Dedifferentiated amniotic fluid mesenchymal stem cell (primary cell): ENCODE data around the gene PDGFRA.
A peak's percentile ranks its signal among the peaks of the same experiment; 100 is the strongest.
"Not testable (repeated sequence)": the region's sequence is repeated elsewhere in the genome, so short reads cannot be mapped to it uniquely, and the experiment has no call there.

Experiments used
- DNase-seq: peaks from one replicate; pipeline ENCODE4 v3.0.0-alpha.2; 2016; ENCODE audit errors: extremely low spot score

The PDGFRA gene

DNA sequence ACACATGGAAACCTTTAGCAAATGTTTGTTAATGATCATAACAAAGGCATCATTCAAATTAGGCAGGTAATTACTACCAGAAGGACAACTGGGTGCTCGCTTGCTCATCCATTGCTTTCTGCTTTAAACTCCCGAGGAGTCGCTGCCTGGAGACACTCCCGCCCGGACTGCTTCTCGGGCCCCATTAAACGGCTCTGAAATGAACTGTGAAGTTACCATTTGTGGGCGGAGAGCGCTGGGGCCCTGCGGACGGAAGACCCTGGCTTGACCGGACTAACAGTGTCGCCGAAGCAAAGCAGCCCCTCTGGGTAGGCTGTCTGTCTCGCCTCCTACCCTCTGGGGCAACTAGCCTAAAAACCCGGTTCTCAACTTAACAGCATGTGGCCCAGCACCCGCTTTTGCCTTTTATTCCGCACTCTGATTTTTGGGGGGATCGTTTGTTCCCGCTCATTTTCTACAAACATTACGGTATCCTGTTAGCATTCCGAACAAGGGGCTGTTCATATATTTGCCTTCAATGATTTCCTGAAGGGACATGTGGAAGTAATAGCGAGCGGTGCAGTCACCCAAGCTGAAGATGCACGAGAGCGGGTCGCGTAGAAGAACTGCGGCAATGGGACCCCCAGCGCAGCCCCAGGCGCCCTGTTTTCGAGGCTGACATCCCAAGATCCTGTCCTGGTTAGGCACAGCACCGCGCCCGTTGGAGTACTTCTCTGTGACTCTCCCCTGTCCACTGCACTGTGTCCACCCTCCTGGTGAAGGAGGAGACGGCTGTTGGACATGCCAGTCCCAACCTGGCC is 1.6 kb upstream of the PDGFRA start:
- DNase-seq: peak; percentile 53

DNA sequence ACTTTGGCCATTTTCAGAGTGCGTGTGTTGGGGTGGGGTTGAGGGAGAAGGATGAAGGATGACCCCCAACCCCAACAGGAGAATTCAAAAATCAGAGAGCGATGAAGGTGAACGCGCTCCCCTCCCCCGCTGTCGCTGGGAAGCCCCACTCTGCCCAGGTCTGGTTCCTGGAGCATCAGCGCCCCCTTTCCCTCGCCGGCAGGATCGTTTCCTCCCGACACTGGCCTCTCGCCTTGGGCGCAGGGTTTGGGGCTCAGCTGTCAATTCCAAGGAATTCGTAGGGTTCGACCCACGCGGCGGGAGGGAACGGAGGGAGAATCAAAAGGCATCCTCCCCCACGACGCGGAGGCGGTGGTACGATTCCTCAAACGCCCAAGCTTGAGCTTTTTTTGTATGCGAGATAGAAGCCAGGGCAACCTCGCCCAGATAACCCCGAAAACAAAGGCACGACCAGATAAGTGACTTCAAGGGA is 1.0 kb upstream of the PDGFRA start:
- DNase-seq: peak; percentile 76

DNA sequence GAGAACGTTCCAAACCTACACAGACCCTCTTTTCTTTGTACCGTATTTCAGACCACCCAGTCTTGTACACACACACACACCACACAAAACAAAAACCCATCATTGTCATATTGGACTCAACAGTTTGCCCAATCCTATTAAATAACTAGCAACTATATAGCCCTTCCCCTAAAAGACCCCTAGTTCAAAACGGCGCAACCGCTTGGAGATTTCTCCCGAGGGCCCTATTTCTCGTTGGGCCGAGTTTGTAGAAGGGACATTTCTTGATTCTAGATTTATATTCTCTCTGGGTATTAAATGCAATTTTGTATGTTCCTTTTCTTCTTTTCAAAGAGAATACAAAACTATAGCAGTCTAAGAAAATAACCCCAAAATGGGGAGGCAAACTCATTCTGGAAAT is 547 bp upstream of the PDGFRA start:
- no peak for DNase-seq

DNA sequence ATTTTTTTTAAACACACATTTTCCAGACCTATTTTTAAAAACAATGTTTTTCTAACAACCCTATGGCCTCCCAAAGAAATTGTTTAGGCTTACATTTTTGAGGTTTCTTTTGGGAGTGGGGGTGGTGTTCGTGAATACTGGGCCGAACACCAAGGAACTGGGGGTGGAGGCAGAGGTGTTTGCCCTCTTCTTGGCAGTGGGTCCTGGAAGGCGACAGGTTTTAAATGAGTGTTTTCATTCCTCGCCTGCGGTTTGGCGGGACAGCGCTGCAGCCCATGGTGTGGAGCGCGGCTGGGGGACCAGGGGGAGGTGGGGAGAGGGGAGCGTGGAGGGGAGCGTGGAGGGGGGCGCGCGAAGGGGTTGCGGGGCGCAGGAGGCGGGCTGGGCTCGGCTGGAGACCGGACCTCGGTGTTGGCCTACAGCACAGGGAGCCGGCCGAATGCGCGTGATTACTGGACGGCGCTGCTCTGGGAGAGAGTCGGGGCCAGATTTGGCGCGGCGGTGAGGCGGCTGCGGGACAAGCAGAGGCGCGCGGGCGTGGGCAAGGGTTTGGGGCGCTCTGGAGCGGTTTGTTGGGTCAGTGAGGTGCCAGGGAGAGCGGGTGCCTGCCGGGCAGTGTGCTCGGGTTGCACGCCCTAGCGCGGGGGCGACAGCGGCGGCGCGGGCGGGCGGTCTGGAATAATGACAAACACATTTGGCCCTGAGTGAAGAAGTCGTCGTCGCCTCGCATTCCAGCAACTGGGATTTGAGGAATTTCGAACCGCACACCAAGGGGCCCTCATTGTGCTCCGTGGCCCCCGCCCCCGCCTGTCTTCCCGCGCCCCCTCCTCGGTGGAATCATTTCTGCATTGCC is 764 bp downstream of the PDGFRA start:
- no peak for DNase-seq

DNA sequence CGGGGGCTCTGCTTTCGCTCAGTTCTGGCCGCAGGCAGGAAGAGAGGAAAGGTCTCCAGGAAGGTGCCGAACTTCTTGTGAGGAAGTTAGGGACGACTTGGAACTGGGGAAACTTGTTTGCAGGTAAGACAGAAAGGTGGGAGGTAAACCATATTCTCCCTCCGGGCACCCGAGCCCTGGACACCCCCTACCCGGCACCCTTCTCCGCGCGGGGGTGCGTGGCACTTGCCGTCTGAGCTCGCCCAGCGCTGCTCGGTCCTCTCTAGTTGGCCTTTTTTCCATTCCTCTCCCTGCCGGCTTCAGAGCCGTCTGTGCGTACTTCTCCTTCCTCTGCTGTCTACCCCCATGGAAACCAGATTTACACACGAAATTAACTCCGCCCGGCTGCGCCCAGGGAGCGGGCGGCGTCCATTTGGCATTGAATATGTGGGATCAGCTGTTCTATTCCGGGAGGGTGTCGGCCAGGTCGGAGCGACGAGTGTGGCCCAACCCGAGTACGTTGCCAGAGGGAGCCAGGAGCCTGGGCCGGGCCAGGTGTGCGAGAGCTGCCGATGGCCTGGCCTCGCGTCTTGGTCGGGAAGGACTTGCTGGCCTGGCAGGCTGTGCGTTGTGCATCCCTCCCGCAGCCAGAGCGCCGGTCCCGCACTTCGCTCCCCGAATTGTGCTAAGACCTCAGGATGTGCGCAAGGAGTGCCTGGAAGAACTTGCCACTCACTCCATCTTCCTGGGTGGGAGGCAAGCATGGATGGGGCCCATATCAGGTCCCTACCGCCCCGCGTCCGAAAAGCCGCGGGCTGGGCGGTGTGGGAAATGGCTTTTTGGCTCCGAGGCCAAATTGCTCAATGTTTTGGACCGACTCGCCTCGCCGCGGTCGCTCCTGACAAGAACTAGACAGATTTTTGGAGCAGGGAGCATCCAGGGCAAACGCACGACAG is 1.7 kb downstream of the PDGFRA start:
- peak; percentile 34 for DNase-seq

DNA sequence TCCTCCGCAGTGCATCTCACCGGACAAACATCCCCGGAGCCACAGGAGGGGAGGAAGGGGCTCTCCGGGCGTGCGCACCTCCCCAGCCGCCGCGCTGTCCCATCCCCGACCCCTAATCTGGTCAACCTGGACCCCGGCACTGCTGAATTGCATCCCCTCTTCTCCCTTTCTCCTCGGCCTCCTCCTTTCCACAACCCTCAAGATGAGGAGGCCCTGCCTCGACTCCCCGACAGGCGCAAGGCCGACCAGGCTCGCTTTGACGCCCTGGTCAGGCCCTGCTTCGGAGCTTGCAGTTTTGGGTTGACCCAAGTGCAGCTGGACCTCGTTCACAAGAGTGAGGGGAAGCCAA is 2.3 kb downstream of the PDGFRA start:
- DNase-seq: no peak

DNA sequence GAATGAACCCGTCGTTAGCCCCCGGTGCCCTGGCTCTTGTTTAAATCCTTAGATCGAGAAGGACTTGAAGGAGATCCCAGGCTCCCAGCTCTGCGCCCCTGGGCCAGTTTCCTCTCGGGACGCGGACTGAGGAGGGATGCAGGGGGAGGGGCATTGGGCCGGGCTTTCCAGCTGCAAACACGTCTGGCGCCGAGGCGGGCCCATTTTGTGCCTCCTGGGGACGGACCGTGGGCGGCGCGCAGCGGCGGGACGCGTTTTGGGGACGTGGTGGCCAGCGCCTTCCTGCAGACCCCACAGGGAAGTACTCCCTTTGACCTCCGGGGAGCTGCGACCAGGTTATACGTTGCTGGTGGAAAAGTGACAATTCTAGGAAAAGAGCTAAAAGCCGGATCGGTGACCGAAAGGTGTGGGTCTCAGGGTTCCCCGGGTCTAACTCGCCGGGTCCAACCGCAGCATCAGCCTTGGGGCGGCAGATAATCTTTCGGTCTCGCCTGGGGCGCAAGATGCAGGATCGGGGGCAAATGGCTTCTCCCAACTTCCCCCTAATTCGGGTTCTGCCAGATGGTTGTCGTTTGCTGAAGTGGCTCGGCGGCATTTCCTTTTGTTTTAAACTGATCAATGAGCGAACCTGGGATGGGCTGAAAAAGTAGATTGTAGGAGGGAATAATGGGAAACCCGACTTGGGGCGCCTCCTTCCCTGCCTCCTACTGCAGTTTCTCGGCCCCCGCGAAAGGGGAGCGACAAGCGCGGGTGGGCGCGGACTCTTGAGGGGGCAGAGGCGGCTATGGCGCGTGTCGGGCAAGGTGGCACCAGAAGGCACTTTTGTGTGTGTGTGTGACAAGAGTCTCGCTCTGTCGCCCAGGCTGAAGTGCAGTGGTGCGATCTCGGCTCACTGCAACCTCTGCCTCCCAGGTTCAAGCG is 2.9 kb downstream of the PDGFRA start:
- DNase-seq: peak; percentile 44

DNA sequence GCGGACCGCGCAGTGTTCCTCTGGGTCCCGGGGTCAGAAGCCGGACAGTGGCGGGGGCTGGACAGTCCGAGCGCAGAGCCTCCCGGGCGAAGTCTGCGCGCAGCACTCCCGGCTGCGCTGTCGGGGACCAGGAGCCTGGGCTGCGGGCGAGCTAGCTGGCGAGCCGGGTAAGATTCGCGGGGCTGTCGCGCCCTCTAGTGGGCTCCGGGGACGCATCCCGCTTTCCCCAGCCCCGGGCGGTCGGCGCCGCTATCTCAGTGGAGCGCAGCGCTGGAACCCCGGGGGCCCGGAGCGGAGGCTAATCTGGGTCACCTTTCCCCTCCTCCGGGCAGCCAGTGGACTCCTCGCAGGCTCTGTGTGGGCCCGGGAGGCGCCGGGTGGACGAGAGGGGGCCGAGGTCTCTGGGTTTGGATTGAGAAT is 4.2 kb downstream of the PDGFRA start:
- peak; percentile 79 for DNase-seq

DNA sequence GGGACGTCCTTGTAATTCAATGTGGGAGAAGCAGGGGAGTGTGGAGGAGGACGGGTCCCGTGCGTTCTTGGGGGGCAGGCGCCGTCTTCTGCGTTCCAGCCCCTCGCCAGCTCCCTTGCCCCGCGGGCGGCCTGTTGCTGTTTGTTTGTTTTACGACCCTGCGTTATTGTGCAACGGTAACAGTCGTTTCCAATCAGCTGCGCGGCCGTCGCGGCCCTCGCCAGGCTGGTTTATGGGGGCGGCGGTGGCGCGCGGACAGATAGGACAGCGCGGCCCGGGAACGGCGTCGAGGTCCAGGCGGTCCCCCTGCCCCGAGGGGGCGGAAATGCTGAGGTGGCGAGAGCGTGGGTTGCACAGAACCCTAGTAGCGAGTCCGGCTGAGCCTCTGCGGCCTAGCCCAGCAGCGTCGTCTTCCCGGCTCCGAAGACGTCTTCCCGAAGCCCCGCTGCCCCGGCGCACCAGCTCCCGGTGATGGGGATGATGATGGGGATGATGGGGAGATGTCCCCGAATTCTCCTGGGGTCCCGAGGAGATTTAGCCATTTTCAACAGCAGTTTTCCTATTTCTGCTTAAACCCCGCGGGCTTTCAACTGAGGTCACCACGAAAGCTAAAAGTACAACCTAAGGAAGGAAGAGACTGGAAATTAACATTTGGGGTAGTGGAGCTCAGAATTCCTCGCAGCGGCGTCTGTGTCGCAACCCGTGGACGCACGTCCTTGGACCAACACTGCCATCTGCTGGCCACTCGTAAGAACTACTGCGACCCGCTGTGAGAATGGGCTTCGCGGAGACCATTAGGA is 4.8 kb downstream of the PDGFRA start:
- peak; percentile 81 for DNase-seq

DNA sequence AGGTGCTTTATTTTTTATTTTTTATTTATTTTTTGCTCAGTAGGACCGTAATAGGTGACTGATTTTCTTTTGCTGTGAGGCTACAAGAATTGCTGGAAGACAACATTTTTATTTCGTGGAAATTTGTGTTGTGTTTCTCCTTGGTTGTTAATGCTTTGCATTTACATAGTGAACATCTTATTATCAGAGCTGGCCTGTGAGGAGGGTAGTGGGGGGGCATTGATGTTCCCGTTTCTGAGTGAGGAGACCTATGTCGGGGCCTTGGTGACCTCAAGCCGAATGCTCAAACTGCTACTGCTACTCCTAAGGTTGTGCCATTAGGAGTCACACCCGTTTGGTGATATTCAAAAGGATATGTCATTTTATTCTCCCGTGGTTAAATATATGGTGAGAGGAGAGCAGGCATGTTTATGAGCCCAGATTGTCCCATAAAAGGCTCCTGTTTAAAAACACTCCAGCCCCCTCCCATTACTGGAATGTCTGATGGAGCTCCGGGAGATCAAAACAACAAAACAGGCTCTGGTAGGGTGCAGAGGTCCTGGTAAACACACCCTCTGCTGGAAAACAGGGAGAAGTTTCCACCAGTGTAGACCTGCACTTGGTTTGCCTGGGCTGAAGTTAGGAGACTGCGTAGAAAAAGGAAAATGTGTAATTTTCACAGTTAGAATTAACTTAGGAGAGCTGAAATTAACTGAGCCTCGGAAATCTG is 5.6 kb downstream of the PDGFRA start:
- DNase-seq: no peak

DNA sequence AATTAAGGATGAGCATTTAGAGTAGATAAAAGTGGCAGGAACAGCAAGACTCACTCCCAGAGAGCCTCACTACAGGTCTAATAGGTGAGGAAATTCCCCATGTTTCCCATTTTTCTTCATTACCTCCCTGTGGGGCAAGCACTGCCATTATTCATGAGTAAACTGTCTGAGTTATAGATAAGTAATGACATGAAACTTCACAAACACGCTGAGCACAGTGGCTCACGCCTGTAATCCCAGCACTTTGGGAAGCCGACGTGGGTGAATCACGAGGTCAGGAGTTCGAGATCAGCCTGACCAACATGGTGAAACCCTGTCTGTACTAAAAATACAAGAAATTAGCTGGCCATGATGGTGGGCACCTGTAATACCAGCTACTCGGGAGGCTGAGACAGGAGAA is 7.2 kb downstream of the PDGFRA start:
- DNase-seq: not testable (repeated sequence)

DNA sequence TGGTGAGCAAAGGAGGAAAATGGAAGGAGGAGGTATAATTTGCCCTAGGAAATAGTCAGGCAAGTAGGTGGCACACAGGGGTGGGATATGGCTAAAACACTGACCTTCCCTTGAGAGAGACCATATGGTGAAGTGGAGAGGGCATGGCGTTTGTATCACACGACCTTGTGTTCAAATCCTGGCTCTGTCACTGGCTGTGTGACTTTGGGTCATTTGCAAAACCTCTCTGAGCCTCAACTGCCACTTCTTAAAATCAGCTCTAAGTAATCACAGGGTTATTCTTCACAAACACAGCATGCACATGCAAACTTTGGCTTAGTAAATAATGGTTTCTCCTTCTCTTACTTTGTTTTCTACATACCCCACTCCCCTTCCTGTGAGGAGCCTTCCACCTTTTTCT is 8.7 kb downstream of the PDGFRA start:
- DNase-seq: no peak

DNA sequence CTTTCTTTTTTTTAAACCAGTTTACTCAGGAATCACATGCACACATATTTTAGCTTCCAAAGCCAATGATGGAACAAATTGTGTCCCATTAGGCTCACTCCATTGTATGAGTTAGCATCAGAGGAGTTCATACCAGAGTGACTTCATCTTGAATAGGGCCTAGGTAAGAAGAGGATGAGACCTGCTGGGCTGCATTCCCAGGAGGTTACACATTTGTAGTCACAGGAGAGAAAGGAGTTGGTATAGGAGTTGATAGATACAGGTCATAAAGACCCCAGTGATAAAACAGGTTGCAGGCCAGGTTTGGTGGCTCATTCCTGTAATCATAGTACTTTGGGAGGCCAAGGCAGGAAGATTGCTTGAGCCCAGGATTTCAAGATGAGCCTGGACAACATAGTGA is 9.3 kb downstream of the PDGFRA start:
- DNase-seq: no peak

DNA sequence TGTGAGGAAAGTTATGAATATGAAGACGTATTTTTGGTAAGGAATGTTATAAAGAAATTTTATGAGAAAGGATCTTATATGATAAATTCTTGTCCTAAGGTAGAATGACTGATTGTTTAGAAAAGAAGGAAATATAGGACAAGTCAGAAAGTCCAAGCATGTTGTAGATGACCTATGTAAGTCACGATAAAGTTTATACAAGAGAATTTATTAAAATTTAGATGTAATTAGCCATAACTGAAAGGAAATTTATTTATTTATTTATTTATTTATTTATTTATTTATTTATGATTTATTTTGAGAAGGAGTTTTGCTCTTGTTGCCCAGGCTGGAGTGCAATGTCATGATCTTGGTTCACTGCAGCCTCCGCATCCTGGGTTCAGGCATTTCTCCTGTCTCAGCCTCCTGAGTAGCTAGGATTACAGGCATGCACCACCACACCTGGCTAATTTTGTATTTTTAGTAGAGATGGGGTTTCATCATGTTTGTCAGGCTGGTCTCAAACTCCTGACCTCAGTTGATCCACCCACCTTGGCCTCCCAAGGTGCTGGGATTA is 12.3 kb downstream of the PDGFRA start:
- not testable (repeated sequence) for DNase-seq

DNA sequence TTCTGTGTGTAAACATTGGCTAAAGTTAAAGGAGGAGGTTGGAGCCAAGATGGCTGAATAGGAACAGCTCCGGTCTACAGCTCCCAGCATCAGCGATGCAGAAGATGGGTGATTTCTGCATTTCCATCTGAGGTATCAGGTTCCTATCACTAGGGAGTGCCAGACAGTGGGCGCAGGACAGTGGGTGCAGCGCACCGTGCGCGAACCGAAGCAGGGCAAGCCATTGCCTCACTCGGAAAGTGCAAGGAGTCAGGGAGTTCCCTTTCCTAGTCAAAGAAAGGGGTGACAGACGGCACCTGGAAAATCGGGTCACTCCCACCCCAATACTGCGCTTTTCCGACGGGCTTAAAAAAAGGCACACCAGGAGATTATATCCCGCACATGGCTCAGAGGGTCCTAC is 14.4 kb downstream of the PDGFRA start:
- not testable (repeated sequence) for DNase-seq

DNA sequence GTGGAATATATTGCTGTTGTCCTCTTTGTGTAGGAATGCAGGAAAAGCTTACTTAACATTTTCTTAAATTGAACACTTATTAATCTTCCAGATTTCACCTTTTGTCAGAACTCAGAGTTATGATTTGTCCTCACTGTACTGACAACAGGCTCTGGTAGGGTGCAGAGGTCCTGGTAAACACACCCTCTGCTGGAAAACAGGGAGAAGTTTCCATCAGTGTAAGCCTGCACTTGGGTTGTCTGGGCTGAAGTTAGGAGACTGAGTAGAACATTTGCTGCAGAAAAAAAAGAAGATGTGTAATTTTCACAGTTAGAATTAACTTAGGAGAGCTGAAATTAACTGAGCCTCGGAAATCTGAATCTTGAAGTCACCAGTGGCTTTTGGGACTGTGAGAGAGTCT is 23.2 kb downstream of the PDGFRA start:
- DNase-seq: not testable (repeated sequence)

DNA sequence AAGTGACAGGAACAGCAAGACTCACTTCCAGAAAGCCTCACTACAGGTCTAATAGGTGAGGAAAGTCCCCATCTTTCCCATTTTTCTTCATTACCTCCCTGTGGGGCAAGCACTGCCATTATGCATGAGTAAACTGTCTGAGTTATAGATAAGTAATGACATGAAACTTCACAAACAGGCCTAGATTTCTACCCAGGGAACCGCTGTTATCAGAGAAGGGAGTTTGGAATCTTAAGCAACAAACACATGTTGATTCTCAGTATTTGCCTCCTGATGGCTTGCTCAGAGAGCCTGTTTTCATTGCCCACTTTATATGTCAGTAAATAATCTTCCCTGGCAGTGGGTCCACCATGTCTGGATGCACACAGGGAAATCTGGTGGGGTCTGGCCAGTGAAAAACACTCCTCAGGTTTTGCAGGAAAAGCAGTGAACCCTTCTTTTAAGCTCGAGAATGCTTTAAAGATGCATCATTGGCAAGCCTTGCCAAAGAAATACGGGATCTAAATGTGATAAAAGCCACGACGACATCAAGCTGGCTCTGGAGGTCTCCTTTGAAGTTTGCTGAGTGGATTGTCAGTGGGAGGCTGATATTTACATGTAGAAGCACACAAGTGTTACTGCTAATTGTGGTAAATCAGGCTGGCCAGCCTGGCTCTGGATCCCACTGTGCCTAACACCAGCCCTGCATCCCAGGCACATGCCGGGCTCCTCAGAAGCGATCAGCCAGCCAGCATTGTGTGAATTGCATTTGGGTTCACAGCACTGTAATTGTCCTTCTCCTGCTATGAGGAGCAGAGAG is 25.2 kb downstream of the PDGFRA start:
- no peak for DNase-seq

DNA sequence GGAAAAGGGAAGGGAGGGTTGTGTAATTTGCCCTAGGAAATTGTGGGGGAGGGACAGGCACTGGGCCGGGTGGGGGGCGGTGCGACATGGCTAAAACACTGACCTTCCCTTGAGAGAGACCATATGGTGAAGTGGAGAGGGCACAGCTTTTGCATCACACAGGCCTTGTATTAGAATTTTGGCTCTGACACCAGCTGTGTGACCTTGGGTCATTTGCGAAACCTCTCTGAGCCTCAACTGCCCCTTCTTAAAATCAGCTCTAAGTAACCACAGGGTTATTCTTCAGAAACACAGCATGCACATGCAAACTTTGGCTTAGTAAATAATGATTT is 25.8 kb downstream of the PDGFRA start:
- no peak for DNase-seq
